Glomerular endothelial cell (primary cell): ENCODE data around the gene MARS2. TPM values are rescaled to one million over a fixed set of nuclear protein-coding genes. Genes with fewer than 3 reads are reported as not detected.
"Not testable (repeated sequence)": the region's sequence is repeated elsewhere in the genome, so short reads cannot be mapped to it uniquely, and the experiment has no call there.

ENCODE experiments used
- DNase-seq: peaks from one replicate; pipeline ENCODE4 v3.0.0-alpha.2; 2011; ENCODE audit warnings: low read depth, low spot score; ENCODE audit errors: extremely low read depth
- total RNA-seq: library from RNA; depleted of rRNA; stranded (reverse); fragments of >200 nt; gene quantifications from 2 replicates; pipeline ENCODE4 v1.2.3, GENCODE V29; 2015

Gene MARS2
- total RNA-seq, result 4.4 and 8.0 TPM in 2 replicates

GRCh38 chr2:197705121-197705911 lies at the start of gene MARS2:
MARS2 (plus strand) TSS chr2:197705369; CDS start chr2:197705406, 37 bp downstream.
- DNase-seq, result peak; percentile 36

- no peak for DNase-seq
Observed at GRCh38 chr2:197657562-197657961, 47.6 kb upstream of the MARS2 start.

- no peak for DNase-seq
Observed at GRCh38 chr2:197661626-197662025, 43.5 kb upstream of the MARS2 start.

GRCh38 chr2:197666277-197666676 lies 38.9 kb upstream of the MARS2 start:
- no peak for DNase-seq

- no peak for DNase-seq
Observed at GRCh38 chr2:197668296-197668695, 36.9 kb upstream of the MARS2 start.

GRCh38 chr2:197669077-197669476 lies 36.1 kb upstream of the MARS2 start:
- DNase-seq, result no peak

GRCh38 chr2:197672371-197672893 lies 32.7 kb upstream of the MARS2 start:
- DNase-seq, result no peak

- no peak for DNase-seq
Observed at GRCh38 chr2:197673106-197673505, 32.1 kb upstream of the MARS2 start.

- DNase-seq, result no peak
Observed at GRCh38 chr2:197673606-197674005, 31.6 kb upstream of the MARS2 start.

GRCh38 chr2:197674060-197674459 lies 31.1 kb upstream of the MARS2 start:
- DNase-seq, result no peak

- DNase-seq, result no peak
Observed at GRCh38 chr2:197674591-197674990, 30.6 kb upstream of the MARS2 start.

GRCh38 chr2:197675246-197675645 lies 29.9 kb upstream of the MARS2 start, which contains the start of gene RFTN2:
RFTN2 (minus strand) TSS chr2:197675587; CDS start chr2:197675458, 129 bp downstream.
- peak; percentile 12 for DNase-seq

GRCh38 chr2:197675711-197676188 lies 29.4 kb upstream of the MARS2 start:
- peak; percentile 25 for DNase-seq

- DNase-seq, result no peak
Observed at GRCh38 chr2:197677056-197677455, 28.1 kb upstream of the MARS2 start.

GRCh38 chr2:197677483-197677882 lies 27.7 kb upstream of the MARS2 start:
- DNase-seq, result no peak

GRCh38 chr2:197695206-197695605 lies 10.0 kb upstream of the MARS2 start:
- not testable (repeated sequence) for DNase-seq

- DNase-seq, result not testable (repeated sequence)
Observed at GRCh38 chr2:197695971-197696370, 9.2 kb upstream of the MARS2 start.

GRCh38 chr2:197696571-197696970 lies 8.6 kb upstream of the MARS2 start:
- not testable (repeated sequence) for DNase-seq

- DNase-seq, result not testable (repeated sequence)
Observed at GRCh38 chr2:197699724-197700123, 5.4 kb upstream of the MARS2 start.

GRCh38 chr2:197700960-197701359 lies 4.2 kb upstream of the MARS2 start:
- DNase-seq, result no peak

- peak; percentile 22 for DNase-seq
Observed at GRCh38 chr2:197704434-197705120, 592 bp upstream of the MARS2 start.
